HepG2 (cell line): ENCODE data around the gene CDKN2C. TPM values are rescaled to one million over a fixed set of nuclear protein-coding genes. Genes with fewer than 3 reads are reported as not detected.
A peak's percentile ranks its signal among the peaks of the same experiment; 100 is the strongest.

Experiments
- AGO2 ChIP-seq: fragments of 200-400 bp; formaldehyde crosslinking; optimal IDR thresholded peaks from 2 replicates; pipeline ENCODE3; 2017; ENCODE audit warnings: mild to moderate bottlenecking, low read depth, low read length, moderate library complexity
- ASH2L ChIP-seq: fragments of 300-600, 200-600 bp; sonication (generic); IDR thresholded peaks from 2 replicates; pipeline ENCODE4 v1.7.0; 2017; ENCODE audit warnings: low read depth, mild to moderate bottlenecking, moderate library complexity, mixed read lengths, low read length; ENCODE audit not compliant: insufficient read length
- CTCF ChIP-seq: sonication (generic); formaldehyde crosslinking; IDR thresholded peaks from 2 replicates; pipeline ENCODE4 v1.5.0; 2020; ENCODE audit warnings: mild to moderate bottlenecking, missing genetic modification reagents, moderate library complexity
- FOXP1 ChIP-seq, 2 experiments: fragments of 450-650 bp in 1 of 2; IDR thresholded peaks; 2 replicates each; pipeline ENCODE4 v1.6.1; 2017 to 2018; ENCODE audit warnings: antibody characterized with exemption in 1 of 2
- GABPB1 ChIP-seq: IDR thresholded peaks from 2 replicates; pipeline ENCODE4 v1.6.1; 2016; ENCODE audit warnings: mild to moderate bottlenecking, missing genetic modification reagents, moderate library complexity, missing compliant biosample characterization
- JUND ChIP-seq: sonication (generic); formaldehyde crosslinking; IDR thresholded peaks from 2 replicates; pipeline ENCODE4 v1.8.0; 2022; ENCODE audit warnings: mild to moderate bottlenecking, missing genetic modification reagents
- KMT2B ChIP-seq: IDR thresholded peaks from 2 replicates; pipeline ENCODE4 v1.6.1; 2016; ENCODE audit warnings: missing genetic modification reagents, missing compliant biosample characterization
- MTF1 ChIP-seq: sonication (generic); formaldehyde crosslinking; IDR thresholded peaks from 2 replicates; pipeline ENCODE4 v1.5.0; 2020; ENCODE audit warnings: missing genetic modification reagents
- NKX3-1 ChIP-seq: sonication (generic); formaldehyde crosslinking; IDR thresholded peaks from 2 replicates; pipeline ENCODE4 v1.5.0; 2020; ENCODE audit warnings: missing genetic modification reagents
- SNRNP70 ChIP-seq: fragments of 200-400 bp; formaldehyde crosslinking; IDR thresholded peaks from 2 replicates; pipeline ENCODE4 v1.6.1; 2017; ENCODE audit warnings: mild to moderate bottlenecking, low read depth, low read length, moderate library complexity
- YEATS4 ChIP-seq: sonication (generic); formaldehyde crosslinking; IDR thresholded peaks from 2 replicates; pipeline ENCODE4 v1.4.0; 2020; ENCODE audit warnings: missing genetic modification reagents, borderline replicate concordance
- ZBTB14 ChIP-seq: sonication (generic); formaldehyde crosslinking; IDR thresholded peaks from 2 replicates; pipeline ENCODE4 v1.4.0; 2020; ENCODE audit warnings: missing genetic modification reagents
- ZBTB20 ChIP-seq: sonication (generic); formaldehyde crosslinking; IDR thresholded peaks from 2 replicates; pipeline ENCODE4 v1.8.1; 2023; ENCODE audit warnings: missing genetic modification reagents, low read depth, mild to moderate bottlenecking, borderline replicate concordance
- ZFP90 ChIP-seq: sonication (generic); formaldehyde crosslinking; IDR thresholded peaks from 2 replicates; pipeline ENCODE4 v1.8.0; 2022; ENCODE audit warnings: missing genetic modification reagents, mild to moderate bottlenecking, inconsistent platforms, borderline replicate concordance
- ZFY ChIP-seq: sonication (generic); formaldehyde crosslinking; IDR thresholded peaks from 2 replicates; pipeline ENCODE4 v1.4.0; 2020; ENCODE audit warnings: missing genetic modification reagents
- ZNF317 ChIP-seq: sonication (generic); formaldehyde crosslinking; IDR thresholded peaks from 2 replicates; pipeline ENCODE4 v1.5.0; 2020; ENCODE audit warnings: mild to moderate bottlenecking, missing genetic modification reagents
- ZNF431 ChIP-seq: sonication (generic); formaldehyde crosslinking; IDR thresholded peaks from 2 replicates; pipeline ENCODE4 v1.9.0; 2022; ENCODE audit warnings: missing genetic modification reagents, low read depth, mild to moderate bottlenecking, borderline replicate concordance
- ZNF589 ChIP-seq: sonication (generic); formaldehyde crosslinking; conservative IDR thresholded peaks from 2 replicates; pipeline ENCODE4 v1.8.0; 2022; ENCODE audit warnings: mild to moderate bottlenecking, moderate library complexity, missing genetic modification reagents
- polyA plus RNA-seq, 8 experiments: library from polyadenylated mRNA; depleted of rRNA in 3 of 8; stranded (reverse) in 7 of 8; unstranded in 1 of 8; fragments of >200 nt; fragmentation: Illumina TruSeq in 4 of 8; extraction: Trizol in 4 of 8; gene quantifications; 2 replicates each; pipeline versions ENCODE4 v1.2.1 to v1.2.3, GENCODE V29; 2011 to 2016; ENCODE audit warnings: low read depth in 4 of 8, missing spikeins in 1 of 8, mixed read lengths in 1 of 8; ENCODE audit not compliant: insufficient read depth in 1 of 8
- total RNA-seq, 5 experiments: library from RNA; depleted of rRNA; stranded (reverse); fragments of >200 nt; fragmentation: Illumina TruSeq; extraction: Trizol; gene quantifications; 2 replicates each; pipeline ENCODE4 v1.2.3, GENCODE V29; 2016; ENCODE audit warnings: low read depth in 1 of 5
- TF ChIP-seq, protein P1 (sequence below): sonication (generic); formaldehyde crosslinking; IDR thresholded peaks from 2 replicates; pipeline ENCODE4 v1.4.0; 2020; ENCODE audit warnings: mild to moderate bottlenecking, missing genetic modification reagents

The CDKN2C gene
- total and polyA plus RNA-seq, 2 of the 13 experiments (the other 11 are each of a cell fraction or from before 2014, with no cell fraction given), result 7.8 to 13.7 TPM

GRCh38 chr1:50977575-50978143 lies 7.6 kb downstream of the CDKN2C start (continued):
- TF ChIP-seq ZNF589 (peak; percentile 54; the same call in 1 of the 2 replicates), ASH2L (peak; percentile 70), ZFY (CRISPR knock-in tag) (peak; percentile 84), KMT2B (CRISPR knock-in tag) (peak; percentile 63; the same call in 1 of the 2 replicates), MTF1 (CRISPR knock-in tag) (peak; percentile 32; the same call in 1 of the 2 replicates), ZNF431 (CRISPR knock-in tag) (0 out of 2 replicates have a peak, but pooled peaks have one; percentile 21), NKX3-1 (CRISPR knock-in tag) (0 out of 2 replicates have a peak, but pooled peaks have one; percentile 63), SNRNP70 (no peak), GABPB1 (CRISPR knock-in tag) (peak; percentile 49; the same call in 1 of the 2 replicates), ZBTB14 (peak; percentile 75), YEATS4 (CRISPR knock-in tag) (peak; percentile 46; the same call in 1 of the 2 replicates), ZFP90 (no peak), AGO2 (peak; percentile 86), FOXP1 (IDR thresholded peaks at IDR 0.05) (no peak), FOXP1 (CRISPR knock-in tag; IDR thresholded peaks at IDR 0.05) (no peak), ZBTB20 (CRISPR knock-in tag) (no peak), ZNF317 (no peak), CTCF (CRISPR knock-in tag) (0 out of 2 replicates have a peak, but pooled peaks have one; percentile 4), JUND (CRISPR knock-in tag) (0 out of 2 replicates have a peak, but pooled peaks have one; percentile 21)
- TF ChIP-seq, protein P1, sequence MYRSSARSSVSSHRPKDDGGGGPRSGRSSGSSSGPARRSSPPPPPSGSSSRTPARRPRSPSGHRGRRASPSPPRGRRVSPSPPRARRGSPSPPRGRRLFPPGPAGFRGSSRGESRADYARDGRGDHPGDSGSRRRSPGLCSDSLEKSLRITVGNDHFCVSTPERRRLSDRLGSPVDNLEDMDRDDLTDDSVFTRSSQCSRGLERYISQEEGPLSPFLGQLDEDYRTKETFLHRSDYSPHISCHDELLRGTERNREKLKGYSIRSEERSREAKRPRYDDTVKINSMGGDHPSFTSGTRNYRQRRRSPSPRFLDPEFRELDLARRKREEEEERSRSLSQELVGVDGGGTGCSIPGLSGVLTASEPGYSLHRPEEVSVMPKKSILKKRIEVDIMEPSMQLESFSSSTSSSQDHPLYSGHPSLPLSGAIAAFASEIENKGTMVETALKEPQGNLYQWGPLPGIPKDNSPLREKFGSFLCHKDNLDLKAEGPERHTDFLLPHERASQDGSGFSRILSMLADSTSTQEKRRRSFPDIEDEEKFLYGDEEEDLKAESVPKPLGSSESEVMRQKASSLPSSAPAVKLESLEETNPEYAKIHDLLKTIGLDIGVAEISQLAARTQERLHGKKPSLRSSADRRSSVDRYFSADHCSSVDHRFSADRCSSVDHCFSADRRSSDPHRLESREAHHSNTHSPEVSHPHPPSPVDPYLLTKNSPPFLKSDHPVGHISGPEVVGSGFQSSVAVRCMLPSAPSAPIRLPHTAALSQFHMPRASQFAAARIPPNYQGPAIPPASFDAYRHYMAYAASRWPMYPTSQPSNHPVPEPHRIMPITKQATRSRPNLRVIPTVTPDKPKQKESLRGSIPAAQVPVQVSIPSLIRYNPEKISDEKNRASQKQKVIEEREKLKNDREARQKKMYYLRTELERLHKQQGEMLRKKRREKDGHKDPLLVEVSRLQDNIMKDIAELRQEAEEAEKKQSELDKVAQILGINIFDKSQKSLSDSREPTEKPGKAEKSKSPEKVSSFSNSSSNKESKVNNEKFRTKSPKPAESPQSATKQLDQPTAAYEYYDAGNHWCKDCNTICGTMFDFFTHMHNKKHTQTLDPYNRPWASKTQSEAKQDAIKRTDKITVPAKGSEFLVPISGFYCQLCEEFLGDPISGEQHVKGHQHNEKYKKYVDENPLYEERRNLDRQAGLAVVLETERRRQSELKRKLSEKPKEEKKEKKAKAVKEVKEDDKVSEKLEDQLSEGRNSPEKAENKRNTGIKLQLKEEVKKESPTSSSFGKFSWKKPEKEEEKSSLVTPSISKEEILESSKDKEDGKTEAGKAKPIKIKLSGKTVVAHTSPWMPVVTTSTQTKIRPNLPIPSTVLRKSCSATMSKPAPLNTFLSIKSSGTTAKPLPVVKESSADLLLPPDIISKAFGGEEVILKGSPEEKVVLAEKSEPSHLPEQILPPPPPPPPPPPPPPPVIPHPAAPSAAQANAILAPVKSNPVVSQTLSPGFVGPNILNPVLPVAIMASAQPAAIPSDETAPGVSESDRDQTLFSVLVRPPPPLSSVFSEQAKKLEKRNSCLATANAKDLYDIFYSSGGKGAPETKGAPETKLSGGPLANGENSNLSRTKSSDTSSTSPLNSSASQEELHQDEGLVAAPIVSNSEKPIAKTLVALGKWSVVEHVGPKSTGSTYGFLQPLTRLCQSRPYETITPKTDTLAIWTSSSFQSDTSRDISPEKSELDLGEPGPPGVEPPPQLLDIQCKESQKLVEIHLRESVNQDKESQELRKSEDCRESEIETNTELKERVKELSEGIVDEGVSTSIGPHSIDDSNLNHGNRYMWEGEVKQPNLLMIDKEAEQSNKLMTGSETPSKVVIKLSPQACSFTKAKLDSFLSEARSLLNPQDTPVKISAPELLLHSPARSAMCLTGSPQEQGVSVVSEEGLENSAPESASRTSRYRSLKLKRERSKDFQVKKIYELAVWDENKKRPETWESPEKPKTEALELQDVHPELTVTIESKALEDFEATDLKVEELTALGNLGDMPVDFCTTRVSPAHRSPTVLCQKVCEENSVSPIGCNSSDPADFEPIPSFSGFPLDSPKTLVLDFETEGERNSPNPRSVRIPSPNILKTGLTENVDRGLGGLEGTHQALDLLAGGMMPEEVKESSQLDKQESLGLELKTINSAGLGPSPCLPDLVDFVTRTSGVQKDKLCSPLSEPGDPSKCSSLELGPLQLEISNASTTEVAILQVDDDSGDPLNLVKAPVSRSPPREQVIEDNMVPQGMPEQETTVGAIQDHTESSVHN (CRISPR knock-in tag), result no peak
